Keratinocyte (primary cell): Measurements from ENCODE around the gene NR6A1. TPM values are rescaled to one million over a fixed set of nuclear protein-coding genes. Genes with fewer than 3 reads are reported as not detected.

Experiments
- DNase-seq: peaks from one replicate; pipeline ENCODE4 v3.0.0-alpha.2; 2011; ENCODE audit warnings: low read depth, missing footprints, low spot score
- FAIRE-seq: peaks from 2 replicates; lab custom pipeline; 2011; peaks lifted over from hg19 to GRCh38; lab: Jason Lieb, UNC
- H2AFZ ChIP-seq: 2 replicates; pipeline ENCODE4 v1.6.0; 2012; ENCODE audit warnings: low read length, control low read depth, inconsistent platforms; ENCODE audit not compliant: control insufficient read depth
- H3K27ac ChIP-seq: 2 replicates; pipeline ENCODE4 v1.5.1; 2011; ENCODE audit warnings: low read length; ENCODE audit not compliant: control insufficient read depth, insufficient read depth
- H3K27me3 ChIP-seq: 3 replicates; pipeline ENCODE4 v1.6.0; 2011; ENCODE audit warnings: low read length; ENCODE audit not compliant: control insufficient read depth, insufficient read depth; ENCODE audit errors: extremely low read depth
- H3K36me3 ChIP-seq, 2 experiments: 2 replicates in 1 of 2; 3 replicates in 1 of 2; pipeline ENCODE4 v1.5.1; 2011; ENCODE audit warnings: low read length in 2 of 2, mild to moderate bottlenecking in 1 of 2; ENCODE audit not compliant: control insufficient read depth in 2 of 2, insufficient read depth in 2 of 2; ENCODE audit errors: extremely low read depth in 1 of 2
- H3K4me1 ChIP-seq: 3 replicates; pipeline ENCODE4 v1.5.1; 2011; ENCODE audit warnings: low read length; ENCODE audit not compliant: control insufficient read depth, insufficient read depth; ENCODE audit errors: extremely low read depth
- H3K4me2 ChIP-seq: 3 replicates; pipeline ENCODE4 v1.6.0; 2011; ENCODE audit warnings: low read depth, low read length; ENCODE audit not compliant: control insufficient read depth, insufficient read depth; ENCODE audit errors: extremely low read depth
- H3K4me3 ChIP-seq, 3 experiments: fragments of 200-600 bp in 1 of 3; sonication (generic) in 1 of 3; 2 replicates in 2 of 3; 3 replicates in 1 of 3; pipeline ENCODE4 v1.5.1; 2011 to 2016; ENCODE audit warnings: low read length in 3 of 3, mild to moderate bottlenecking in 3 of 3, control low read depth in 2 of 3, inconsistent platforms in 1 of 3, low read depth in 1 of 3, mixed read lengths in 1 of 3, mixed run types in 1 of 3, moderate library complexity in 1 of 3; ENCODE audit not compliant: control insufficient read depth in 2 of 3, insufficient read depth in 2 of 3; ENCODE audit errors: extremely low read depth in 1 of 3
- H3K79me2 ChIP-seq: 2 replicates; pipeline ENCODE4 v1.6.0; 2012; ENCODE audit warnings: low read length; ENCODE audit not compliant: control insufficient read depth, insufficient read depth
- H3K9ac ChIP-seq: 3 replicates; pipeline ENCODE4 v1.6.0; 2011; ENCODE audit warnings: low read length; ENCODE audit not compliant: control insufficient read depth, insufficient read depth; ENCODE audit errors: extremely low read depth
- H3K9me1 ChIP-seq: 3 replicates; pipeline ENCODE4 v1.6.0; 2011; ENCODE audit warnings: low read length; ENCODE audit not compliant: control insufficient read depth, insufficient read depth; ENCODE audit errors: extremely low read depth
- H3K9me3 ChIP-seq: 2 replicates; pipeline ENCODE4 v1.5.1; 2012; ENCODE audit warnings: low read depth, low read length; ENCODE audit not compliant: control insufficient read depth
- H4K20me1 ChIP-seq: 3 replicates; pipeline ENCODE4 v1.6.0; 2011; ENCODE audit warnings: low read length; ENCODE audit not compliant: control insufficient read depth, insufficient read depth; ENCODE audit errors: extremely low read depth
- CTCF ChIP-seq, 3 experiments: IDR thresholded peaks in 1 of 3; conservative IDR thresholded peaks in 1 of 3; optimal IDR thresholded peaks in 1 of 3; 2 replicates in 2 of 3; 3 replicates in 1 of 3; pipeline versions ENCODE3 to v1.5.1; 2011; ENCODE audit warnings: low read length in 3 of 3, mild to moderate bottlenecking in 3 of 3, moderate library complexity in 2 of 3, control low read depth in 1 of 3, inconsistent platforms in 1 of 3; ENCODE audit not compliant: insufficient read depth in 2 of 3; ENCODE audit errors: extremely low read depth in 1 of 3
- EZH2 ChIP-seq: IDR thresholded peaks from one replicate; pipeline ENCODE4 v1.6.1; 2012; ENCODE audit warnings: inconsistent platforms, mild to moderate bottlenecking, low read length, moderate library complexity
- dilution Hi-C: fragments of 300-500 bp; cut with MboI; formaldehyde crosslinking; loops from one replicate; pipeline ENCODE4 v1.7.0; 2020; ENCODE audit warnings: low sequenced_read_pairs; ENCODE audit not compliant: extremely low pct_ligation_motif_present
- polyA plus RNA-seq, 5 experiments: library from polyadenylated mRNA; depleted of rRNA in 3 of 5; stranded (reverse) in 3 of 5; stranded (forward) in 1 of 5; unstranded in 1 of 5; fragments of >200 nt; gene quantifications; 1 replicate in 1 of 5; 2 replicates in 3 of 5; 3 replicates in 1 of 5; pipeline versions ENCODE4 v1.2.1 to v1.2.3, GENCODE V29; 2011 to 2012; ENCODE audit warnings: missing spikeins in 2 of 5, low read depth in 1 of 5, low replicate concordance in 1 of 5

The NR6A1 gene
- polyA plus RNA-seq, 1 donor (not counting 4 experiments of a cell fraction or from before 2014, with no cell fraction given), result 1.8 TPM

GRCh38 chr9:124576751-124577150, 194.4 kb downstream of the NR6A1 start:
- dilution Hi-C loops, result no loop called here
- FAIRE-seq (no peak), DNase-seq (no peak)
- H3K9me3 ChIP-seq, result no peaks in the 10 kb centered on the region
- H4K20me1 ChIP-seq, result no peaks in the 10 kb centered on the region
- no peak overlapping the region for H3K4me3 ChIP-seq
- no peak overlapping the region for H3K4me2 ChIP-seq
- H3K27ac ChIP-seq, result no peak overlapping the region
- TF ChIP-seq CTCF (optimal IDR thresholded peaks at IDR 0.05 in 1 of 3, IDR thresholded peaks at IDR 0.05 in 1 of 3, conservative IDR thresholded peaks at IDR 0.05 in 1 of 3; ENCODE audit: extremely low read depth in 1 of 3, insufficient read depth in 2 of 3, low read length in 3 of 3) (no peak), EZH2 (no peak)
- H3K79me2 ChIP-seq, result no peaks in the 10 kb centered on the region
- no peak overlapping the region for H2AFZ ChIP-seq
- H3K4me1 ChIP-seq, result peaks cover 18% of the 10 kb centered on the region
- no peaks in the 10 kb centered on the region for H3K27me3 ChIP-seq
- no peaks in the 10 kb centered on the region for H3K36me3 ChIP-seq
- H3K9me1 ChIP-seq, result no peaks in the 10 kb centered on the region
- H3K9ac ChIP-seq, result no peak overlapping the region

- dilution Hi-C loops, result no loop called here
- H3K9ac ChIP-seq, result peak overlapping the region; percentile 54
- peak overlapping the region; percentile 77 for H3K27ac ChIP-seq
These were observed 196.4 kb downstream of the NR6A1 start for GRCh38 chr9:124574534-124575375.

More at GRCh38 chr9:124574534-124575375, 196.4 kb downstream of the NR6A1 start:
- Histone ChIP-seq H3K9me3 (no peaks in the 10 kb centered on the region), H2AFZ (peak overlapping the region; percentile 36), H4K20me1 (no peaks in the 10 kb centered on the region), H3K4me3 (no peak overlapping the region), H3K27me3 (no peaks in the 10 kb centered on the region), H3K4me1 (peaks cover 22% of the 10 kb centered on the region), H3K4me2 (peak overlapping the region; percentile 69), H3K9me1 (no peaks in the 10 kb centered on the region), H3K36me3 (no peaks in the 10 kb centered on the region), H3K79me2 (no peaks in the 10 kb centered on the region)
- FAIRE-seq, result peak; percentile 87
- TF ChIP-seq EZH2 (no peak), CTCF (optimal IDR thresholded peaks at IDR 0.05 in 1 of 3, IDR thresholded peaks at IDR 0.05 in 1 of 3, conservative IDR thresholded peaks at IDR 0.05 in 1 of 3; ENCODE audit: extremely low read depth in 1 of 3, insufficient read depth in 2 of 3, low read length in 3 of 3) (no peak)
- peak; percentile 46 for DNase-seq
